SU-DHL-6 (cell line): ENCODE results near the gene FNDC11.
"Not testable (repeated sequence)": the region's sequence is repeated elsewhere in the genome, so short reads cannot be mapped to it uniquely, and the experiment has no call there.

Source experiments
- H2AFZ ChIP-seq: fragments of 200-600 bp; sonication (generic); 2 replicates; pipeline ENCODE4 v1.6.1; 2014; ENCODE audit warnings: low read depth, mild to moderate bottlenecking, moderate library complexity, mixed read lengths, antibody characterized with exemption, low read length; ENCODE audit not compliant: severe bottlenecking
- H3F3A ChIP-seq: fragments of 200-600 bp; shearing (Covaris generic); 2 replicates; pipeline ENCODE4 v1.6.0; 2016; ENCODE audit warnings: antibody characterized with exemption, mild to moderate bottlenecking; ENCODE audit not compliant: insufficient read depth
- H3K27ac ChIP-seq: fragments of 200-600 bp; sonication (generic); 2 replicates; pipeline ENCODE4 v1.5.1; 2016; ENCODE audit warnings: low read depth, mild to moderate bottlenecking, low read length, moderate library complexity, mixed read lengths
- H3K27me3 ChIP-seq: fragments of 200-600 bp; sonication (generic), shearing (Covaris generic); 2 replicates; pipeline ENCODE4 v1.6.0; 2014; ENCODE audit warnings: mild to moderate bottlenecking, low read length
- H3K36me3 ChIP-seq: fragments of 200-600 bp; sonication (generic); 2 replicates; pipeline ENCODE4 v1.6.1; 2014; ENCODE audit warnings: mild to moderate bottlenecking, low read length, mixed read lengths
- H3K4me2 ChIP-seq: fragments of 300-600, 200-600 bp; shearing (Covaris generic), sonication (generic); 2 replicates; pipeline ENCODE4 v1.6.0; 2014; ENCODE audit warnings: low read length, low read depth, mild to moderate bottlenecking; ENCODE audit not compliant: poor library complexity, severe bottlenecking
- H3K4me3 ChIP-seq: fragments of 200-600 bp; sonication (generic); 2 replicates; pipeline ENCODE4 v1.5.1; 2014; ENCODE audit warnings: antibody characterized with exemption, low read length, mild to moderate bottlenecking, mixed read lengths; ENCODE audit not compliant: insufficient read depth, poor library complexity, severe bottlenecking
- H3K79me2 ChIP-seq: fragments of 200-600 bp; sonication (generic); 2 replicates; pipeline ENCODE4 v1.6.1; 2014; ENCODE audit warnings: mild to moderate bottlenecking, low read length, moderate library complexity; ENCODE audit not compliant: insufficient read depth
- H3K9ac ChIP-seq: fragments of 200-600 bp; sonication (generic); 2 replicates; pipeline ENCODE4 v1.7.0; 2014; ENCODE audit warnings: mild to moderate bottlenecking, low read length
- H3K9me2 ChIP-seq: fragments of 200-600 bp; sonication (generic); replicated peaks from 2 replicates; pipeline ENCODE4 v1.6.1; 2014; ENCODE audit warnings: low read length; ENCODE audit not compliant: insufficient read depth
- H3K9me3 ChIP-seq: fragments of 200-600 bp; sonication (generic); 2 replicates; pipeline ENCODE4 v1.6.1; 2014; ENCODE audit warnings: low read length, mixed read lengths; ENCODE audit not compliant: insufficient read depth
- H4K20me1 ChIP-seq: fragments of 200-600 bp; sonication (generic); 2 replicates; pipeline ENCODE4 v1.6.1; 2014; ENCODE audit warnings: low read depth, mild to moderate bottlenecking, antibody characterized with exemption, low read length, moderate library complexity, mixed read lengths
- CTCF ChIP-seq: fragments of 200-600 bp; sonication (generic); IDR thresholded peaks from one replicate; pipeline ENCODE4 v1.5.1; 2017; ENCODE audit warnings: antibody characterized with exemption, mild to moderate bottlenecking, low read length, moderate library complexity; ENCODE audit not compliant: insufficient read depth, poor library complexity, severe bottlenecking
- EZH2phosphoT487 ChIP-seq: fragments of 200-600 bp; sonication (generic), shearing (Covaris generic); conservative IDR thresholded peaks from 2 replicates; pipeline ENCODE4 v1.6.1; 2018; ENCODE audit warnings: mild to moderate bottlenecking, antibody characterized with exemption, low read length, moderate library complexity, mixed read lengths

The FNDC11 gene

GRCh38 chr20:63556873-63557478, 3.0 kb downstream of the FNDC11 start:
- Histone ChIP-seq H3K4me3 (no peak overlapping the region), H3K27ac (no peak overlapping the region), H3K9me2 (no peaks in the 10 kb centered on the region), H2AFZ (no peak overlapping the region), H3K36me3 (no peaks in the 10 kb centered on the region), H3K27me3 (no peaks in the 10 kb centered on the region), H3K9me3 (no peaks in the 10 kb centered on the region), H4K20me1 (no peaks in the 10 kb centered on the region), H3F3A (peaks cover 3% of the 10 kb centered on the region; the same call in 1 of the 2 replicates), H3K79me2 (no peaks in the 10 kb centered on the region), H3K9ac (no peak overlapping the region), H3K4me2 (no peak overlapping the region)
- TF ChIP-seq CTCF, result no peak
- no peak for TF ChIP-seq EZH2phosphoT487

- H2AFZ ChIP-seq, result no peak overlapping the region
- peaks cover under 1% of the 10 kb centered on the region; the same call in 1 of the 2 replicates for H3F3A ChIP-seq
- no peaks in the 10 kb centered on the region for H3K36me3 ChIP-seq
- H3K9me2 ChIP-seq, result no peaks in the 10 kb centered on the region
- no peak overlapping the region for H3K4me3 ChIP-seq
- H3K27me3 ChIP-seq, result no peaks in the 10 kb centered on the region
- no peak overlapping the region for H3K27ac ChIP-seq
- no peak overlapping the region for H3K4me2 ChIP-seq
- no peak for TF ChIP-seq EZH2phosphoT487
- no peak for TF ChIP-seq CTCF
- no peaks in the 10 kb centered on the region for H3K79me2 ChIP-seq
- no peaks in the 10 kb centered on the region for H3K9me3 ChIP-seq
- no peak overlapping the region for H3K9ac ChIP-seq
- H4K20me1 ChIP-seq, result no peaks in the 10 kb centered on the region
These were observed 3.5 kb downstream of the FNDC11 start for GRCh38 chr20:63557481-63557891.

- no peak overlapping the region for H3K4me2 ChIP-seq
- no peaks in the 10 kb centered on the region for H3K27me3 ChIP-seq
- no peak overlapping the region for H2AFZ ChIP-seq
- no peak overlapping the region for H3K4me3 ChIP-seq
- H3K79me2 ChIP-seq, result no peaks in the 10 kb centered on the region
- H3K9me2 ChIP-seq, result no peaks in the 10 kb centered on the region
- no peak for TF ChIP-seq EZH2phosphoT487
- no peak for TF ChIP-seq CTCF
- H3K9ac ChIP-seq, result no peak overlapping the region
- no peaks in the 10 kb centered on the region for H3K9me3 ChIP-seq
- H4K20me1 ChIP-seq, result no peaks in the 10 kb centered on the region
- no peaks in the 10 kb centered on the region for H3K36me3 ChIP-seq
- H3K27ac ChIP-seq, result no peak overlapping the region
- H3F3A ChIP-seq, result no peaks in the 10 kb centered on the region
These were observed 5.0 kb downstream of the FNDC11 start for GRCh38 chr20:63558804-63559484.

- not testable (repeated sequence) for H3K36me3 ChIP-seq, H4K20me1 ChIP-seq, H3K9me3 ChIP-seq, H3K4me3 ChIP-seq, H3K27me3 ChIP-seq, H3K9ac ChIP-seq, H3K27ac ChIP-seq, H3K4me2 ChIP-seq, H3K9me2 ChIP-seq, H3F3A ChIP-seq, H3K79me2 ChIP-seq, H2AFZ ChIP-seq
These were observed 5.8 kb downstream of the FNDC11 start for GRCh38 chr20:63559485-63560332.
